HG03045 (cell line): Measurements from ENCODE around the gene TMEM120A.
"Not testable (repeated sequence)": the region's sequence is repeated elsewhere in the genome, so short reads cannot be mapped to it uniquely, and the experiment has no call there.

Experiments
- ATAC-seq: cut with Tn5 transposase; IDR thresholded peaks from one replicate; pipeline ENCODE4 v1.9.1; 2021; ENCODE audit warnings: mild to moderate bottlenecking, moderate library complexity; ENCODE audit not compliant: unreplicated experiment

TMEM120A gene

DNA sequence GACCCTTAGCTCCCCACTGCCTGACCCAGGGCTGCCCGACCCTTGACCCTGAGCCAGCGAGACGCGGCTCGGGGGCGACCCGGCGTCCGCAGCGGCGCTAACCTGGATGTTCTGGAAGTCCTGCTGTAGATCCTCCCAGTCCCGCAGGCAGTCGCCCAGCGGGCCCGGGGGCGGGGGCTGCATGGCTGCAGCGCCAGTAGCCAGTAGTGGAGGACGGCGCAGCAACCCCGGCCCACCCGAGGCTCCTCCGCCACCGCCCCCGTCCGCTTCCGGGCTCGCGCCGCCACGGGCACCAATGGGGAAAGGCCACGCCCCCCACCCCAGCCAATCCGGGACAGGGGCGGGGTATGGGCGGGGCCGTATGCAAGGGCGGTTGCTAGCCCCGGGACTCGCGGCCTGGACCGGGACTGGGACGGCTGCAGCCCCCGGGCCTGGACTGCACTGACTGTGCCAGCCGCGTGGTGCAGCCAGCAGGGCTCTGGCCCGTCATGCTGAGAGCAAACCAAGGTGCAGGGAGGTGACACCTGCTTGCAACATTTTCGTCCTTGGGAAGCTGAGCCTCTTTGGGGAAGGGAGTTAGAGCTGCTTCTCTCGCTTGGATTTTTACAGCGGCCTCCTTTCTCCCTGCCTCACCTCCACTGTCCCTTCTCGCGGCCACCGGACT, at the start of gene TMEM120A:
TSS of gene TMEM120A (minus strand) at position 208 of the 664 bp plus-strand sequence. CDS start at position 183, 25 bp downstream.
- ATAC-seq: peak; percentile 94

GRCh38 chr7:76040126-76040525, 45.7 kb upstream of the TMEM120A start:
- no peak for ATAC-seq

GRCh38 chr7:76037310-76037709, 42.9 kb upstream of the TMEM120A start:
- ATAC-seq: no peak

DNA sequence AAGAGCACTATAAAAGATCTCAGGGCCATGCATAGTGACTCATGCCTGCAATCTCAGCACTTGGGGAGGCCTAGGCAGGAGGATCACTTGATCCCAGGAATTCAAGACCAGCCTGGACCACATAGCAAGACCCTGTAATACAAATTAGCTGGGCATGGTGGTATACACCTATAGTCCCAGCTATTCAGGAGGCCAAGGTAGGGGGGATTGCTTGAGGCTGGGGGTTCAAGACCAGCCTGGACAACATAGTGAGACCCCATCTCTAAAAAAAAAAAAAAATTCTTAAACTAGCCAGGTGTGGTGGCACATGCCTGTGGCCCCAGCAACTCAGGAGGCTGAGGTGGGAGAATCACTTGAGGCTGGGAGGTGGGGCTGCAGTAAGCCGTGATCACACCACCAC, 37.6 kb upstream of the TMEM120A start:
- ATAC-seq: no peak

- not testable (repeated sequence) for ATAC-seq
These were observed 35.3 kb upstream of the TMEM120A start for GRCh38 chr7:76029682-76030081.

GRCh38 chr7:76023002-76023401, 28.6 kb upstream of the TMEM120A start:
- ATAC-seq: no peak

DNA sequence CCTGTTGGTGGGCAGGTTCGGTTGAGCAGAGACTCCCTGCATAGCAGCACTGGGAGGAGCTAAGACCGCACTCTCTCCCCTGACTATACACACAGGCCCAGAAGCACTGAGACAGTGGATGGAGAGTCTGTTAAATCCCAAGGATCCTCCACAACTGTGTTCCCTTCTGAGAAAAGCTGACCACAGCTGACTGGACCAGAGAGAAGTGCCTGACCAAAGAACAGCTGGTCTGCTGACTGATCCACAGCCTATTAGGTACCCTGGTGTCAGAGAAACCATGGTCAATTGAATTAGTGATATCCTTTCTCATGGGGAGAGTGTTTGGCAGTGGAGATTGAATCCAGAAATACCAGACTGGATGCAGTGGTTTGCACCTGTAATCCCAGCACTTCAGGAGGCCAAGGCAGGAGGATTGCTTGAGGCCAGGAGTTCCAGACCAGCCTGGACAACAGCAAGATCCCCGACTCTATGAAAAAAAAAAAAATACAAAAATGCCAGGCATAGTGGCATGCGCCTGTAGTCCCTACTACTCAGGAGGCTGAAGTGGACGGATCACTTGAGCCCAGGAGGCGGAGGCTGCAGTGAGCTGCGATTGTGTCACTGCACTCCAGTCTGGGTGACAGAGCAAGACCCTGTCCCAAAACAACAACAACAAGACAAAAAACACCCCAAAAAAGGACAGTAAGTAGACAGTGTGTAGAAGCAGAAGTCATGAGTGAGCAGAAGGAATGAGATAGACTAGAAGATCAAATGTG, 27.8 kb upstream of the TMEM120A start:
- ATAC-seq: no peak

DNA sequence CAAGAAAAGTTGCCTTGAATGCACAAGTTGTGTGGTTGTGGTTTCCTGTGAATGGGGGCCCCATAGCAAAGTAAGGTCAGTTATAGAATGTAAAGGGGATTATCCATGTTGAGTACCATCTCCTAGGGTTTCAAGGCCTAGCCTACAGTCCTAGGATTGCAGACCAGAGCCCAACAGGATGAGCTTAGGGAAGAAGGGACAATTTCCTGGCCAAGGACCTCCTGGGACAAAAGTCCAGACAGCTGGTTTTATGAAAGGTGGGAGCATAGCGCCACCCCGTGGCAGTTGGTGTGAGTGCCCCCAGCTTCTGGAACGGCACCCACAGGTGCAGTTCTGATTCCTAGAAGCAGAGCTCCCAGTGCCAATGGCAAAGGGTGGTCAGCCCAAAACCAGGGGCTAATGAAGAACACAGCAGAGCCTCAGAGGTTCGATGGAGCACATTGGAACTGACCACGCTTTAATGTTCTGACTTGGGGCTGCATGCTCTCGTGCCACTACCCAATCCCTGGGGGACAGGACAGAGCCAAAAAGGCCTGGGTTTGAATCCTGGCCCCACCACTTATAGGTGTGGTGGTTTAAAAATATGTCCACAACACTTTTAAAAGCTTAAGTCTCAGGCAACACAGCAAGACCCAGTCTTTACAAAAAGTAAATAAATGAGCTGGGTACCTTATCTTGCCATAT, 25.8 kb upstream of the TMEM120A start:
- ATAC-seq: no peak

DNA sequence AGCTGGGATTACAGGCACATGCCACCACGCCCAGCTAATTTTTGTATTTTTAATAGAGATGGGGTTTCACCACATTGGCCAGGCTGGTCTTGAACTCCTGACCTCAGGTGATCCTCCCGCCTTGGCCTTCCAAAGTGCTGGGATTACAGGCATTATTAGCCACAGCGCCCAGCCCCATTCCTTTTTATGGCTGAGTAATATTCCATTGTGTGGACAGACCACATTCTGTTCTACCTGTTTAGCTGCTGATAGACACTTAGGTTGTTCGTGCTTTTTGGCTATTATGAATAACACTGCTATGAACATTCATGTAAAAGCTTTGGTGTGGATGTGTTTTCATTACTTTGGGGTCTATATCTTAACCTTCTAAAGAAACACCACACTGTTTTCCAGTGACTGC, 24.1 kb upstream of the TMEM120A start:
- not testable (repeated sequence) for ATAC-seq

DNA sequence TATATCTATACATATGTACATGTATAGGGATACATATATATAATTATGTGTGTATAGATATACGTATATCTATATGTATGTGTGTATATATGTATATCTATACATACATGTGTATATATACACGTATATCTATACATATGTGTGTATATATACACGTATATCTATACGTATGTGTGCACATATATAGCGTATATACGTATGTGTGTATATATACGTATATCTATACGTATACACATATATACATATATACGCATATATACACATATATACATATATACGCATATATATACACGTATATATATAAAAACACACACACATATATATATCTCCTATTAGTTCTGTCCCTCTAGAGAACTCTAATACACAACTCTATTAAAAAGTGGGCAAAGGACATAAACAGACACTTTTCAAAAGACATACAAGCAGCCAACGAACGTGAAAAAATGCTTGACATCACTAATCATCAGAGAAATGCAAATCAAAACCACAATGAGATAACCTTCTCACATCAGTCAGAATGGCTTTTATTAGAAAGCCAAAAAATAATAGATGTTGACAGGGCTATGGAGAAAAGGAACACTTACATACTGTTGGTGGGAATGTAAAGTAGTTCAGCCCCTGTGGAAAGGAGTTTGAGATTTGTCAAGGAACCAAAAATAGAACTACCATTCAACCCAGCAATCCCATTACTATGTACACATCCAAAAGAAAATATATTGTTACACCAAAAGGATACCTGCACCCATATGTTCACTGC, 22.0 kb upstream of the TMEM120A start:
- ATAC-seq: no peak

DNA sequence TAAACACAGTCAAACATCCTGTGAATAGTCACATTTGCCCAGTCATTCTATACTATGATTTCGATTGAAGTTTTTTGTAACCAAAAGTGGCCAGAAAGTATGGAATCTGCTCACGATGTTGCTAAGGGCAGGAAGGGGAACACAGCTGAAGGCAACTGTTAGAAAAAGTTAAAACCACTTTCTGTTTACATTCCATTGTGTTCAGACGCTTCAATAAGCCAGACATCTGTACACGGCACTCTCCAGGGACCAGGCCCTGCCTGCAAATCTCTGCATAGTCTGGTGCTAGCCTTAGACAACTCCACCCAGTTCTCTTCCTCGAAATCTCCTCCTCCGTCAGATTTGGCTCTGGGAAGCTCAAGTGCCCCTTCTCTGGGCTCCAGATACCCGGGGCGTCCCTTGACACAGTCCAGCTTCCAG, 17.1 kb upstream of the TMEM120A start:
- no peak for ATAC-seq

DNA sequence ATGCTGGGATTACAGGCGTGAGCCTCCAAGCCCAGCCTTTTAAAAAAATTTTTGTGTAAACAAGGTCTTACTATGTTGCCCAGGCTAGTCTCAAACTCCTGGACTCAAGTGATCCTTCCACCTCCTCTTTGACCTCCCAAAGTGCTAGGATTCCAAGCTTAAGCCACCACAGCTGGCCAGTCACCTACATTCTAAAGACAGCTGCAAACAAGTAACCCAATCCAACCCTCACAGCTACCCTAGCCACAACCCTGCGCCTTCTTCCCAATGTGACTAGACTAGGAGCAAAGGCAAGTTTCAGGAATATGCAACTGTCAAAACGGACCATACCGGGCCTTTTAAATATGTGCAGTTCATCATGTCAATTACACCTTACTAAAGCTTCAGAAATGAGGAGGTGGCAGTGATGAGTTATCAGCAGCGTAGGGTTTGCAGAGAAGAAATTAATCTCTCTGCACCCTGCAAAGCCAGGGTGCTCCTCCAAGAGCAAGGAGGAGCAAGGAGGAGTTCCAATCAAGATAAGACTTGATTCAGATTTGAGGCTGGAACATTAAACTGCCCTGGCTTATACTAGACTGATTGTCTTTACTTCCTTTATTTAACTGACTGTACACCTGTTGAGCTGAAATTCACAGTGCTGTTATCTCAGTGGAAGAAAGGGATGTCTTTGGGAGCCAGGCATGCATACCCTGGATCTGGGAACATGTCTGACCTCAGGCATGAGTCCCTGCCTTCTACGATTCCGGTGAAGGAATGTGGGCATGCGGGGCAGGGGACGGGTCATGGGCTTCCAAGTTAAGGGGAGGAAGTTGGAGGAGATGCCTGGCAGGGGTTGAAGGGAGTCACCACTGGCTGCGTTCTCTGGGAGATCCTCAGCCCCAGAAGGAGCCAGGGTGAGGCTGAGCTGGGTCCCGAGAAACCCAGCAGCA, 15.5 kb upstream of the TMEM120A start:
- no peak for ATAC-seq

GRCh38 chr7:76008156-76008687, 13.8 kb upstream of the TMEM120A start:
- ATAC-seq: no peak

GRCh38 chr7:76005004-76005403, 10.6 kb upstream of the TMEM120A start:
- not testable (repeated sequence) for ATAC-seq

GRCh38 chr7:76003351-76003750, 9.0 kb upstream of the TMEM120A start:
- ATAC-seq: no peak

GRCh38 chr7:76002822-76003221, 8.4 kb upstream of the TMEM120A start:
- no peak for ATAC-seq

- no peak for ATAC-seq
These were observed 7.7 kb upstream of the TMEM120A start for GRCh38 chr7:76002139-76002538.

DNA sequence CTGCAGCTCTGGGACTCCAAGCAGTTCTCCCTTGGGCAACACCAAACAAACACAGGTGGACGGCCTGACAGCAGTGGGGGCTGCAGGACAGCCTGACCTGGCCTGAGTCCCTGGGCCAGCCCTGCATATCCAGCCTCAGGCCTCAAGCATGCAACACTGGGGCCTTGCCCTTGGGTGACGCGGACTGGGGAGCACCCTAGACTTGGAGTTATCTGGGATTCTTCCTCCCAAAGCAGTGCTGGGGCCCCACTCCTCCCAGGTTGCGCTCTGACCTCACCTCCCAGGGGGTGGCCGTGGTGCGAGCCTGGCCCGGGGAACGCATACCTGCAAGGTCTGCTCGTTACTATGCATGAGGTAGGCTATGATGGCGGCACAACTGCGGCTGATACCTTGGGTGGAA, 6.2 kb upstream of the TMEM120A start:
- no peak for ATAC-seq

GRCh38 chr7:75998038-75998437, 3.6 kb upstream of the TMEM120A start:
- ATAC-seq: no peak

DNA sequence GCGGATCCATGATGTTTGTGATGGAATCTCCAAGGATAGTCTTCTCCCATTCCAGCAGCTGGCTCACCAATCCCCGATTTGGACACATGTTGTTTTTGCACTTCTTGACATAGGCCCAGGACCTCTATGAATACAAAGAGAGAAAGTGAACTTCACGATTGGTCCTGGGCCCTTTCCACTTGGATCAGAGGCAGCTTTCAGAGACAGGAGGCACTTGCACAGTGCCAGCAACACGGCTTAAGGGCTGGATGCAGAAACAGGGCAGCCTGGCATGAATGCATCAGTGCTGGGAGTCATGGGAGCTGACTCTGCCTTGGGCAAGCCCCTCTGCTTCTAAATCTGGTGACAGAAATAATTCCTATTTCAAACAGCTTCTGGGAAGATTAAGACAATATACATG, 2.1 kb upstream of the TMEM120A start:
- ATAC-seq: no peak
